OCI-LY1 (cell line): ENCODE measurements around the gene MAML2.

Experiments
- H2AFZ ChIP-seq: fragments of 200-600 bp; sonication (generic), shearing (Covaris generic); 2 replicates; pipeline ENCODE4 v1.6.0; 2014; ENCODE audit warnings: antibody characterized with exemption, mild to moderate bottlenecking, low read length
- H3F3A ChIP-seq: fragments of 200-600 bp; sonication (generic), shearing (Covaris generic); 2 replicates; pipeline ENCODE4 v1.6.0; 2014; ENCODE audit warnings: mild to moderate bottlenecking, antibody characterized with exemption, low read length, moderate library complexity; ENCODE audit not compliant: insufficient read depth
- H3K27ac ChIP-seq: fragments of 200-600 bp; sonication (generic); 2 replicates; pipeline ENCODE4 v1.5.1; 2014; ENCODE audit warnings: low read length, mixed run types, mild to moderate bottlenecking, low read depth; ENCODE audit not compliant: poor library complexity, severe bottlenecking
- H3K27me3 ChIP-seq: fragments of 200-600 bp; sonication (generic); 2 replicates; pipeline ENCODE4 v1.6.0; 2014; ENCODE audit warnings: antibody characterized with exemption, mild to moderate bottlenecking, low read length, moderate library complexity; ENCODE audit not compliant: insufficient read depth
- H3K36me3 ChIP-seq: fragments of 200-600 bp; sonication (generic); 2 replicates; pipeline ENCODE4 v1.6.1; 2014; ENCODE audit warnings: mild to moderate bottlenecking, antibody characterized with exemption, low read length, moderate library complexity, mixed read lengths; ENCODE audit not compliant: insufficient read depth
- H3K4me1 ChIP-seq: fragments of 200-600 bp; sonication (generic); 2 replicates; pipeline ENCODE4 v1.5.1; 2014; ENCODE audit warnings: mild to moderate bottlenecking, low read length, moderate library complexity; ENCODE audit not compliant: insufficient read depth, severe bottlenecking
- H3K4me2 ChIP-seq: fragments of 200-600 bp; sonication (generic), shearing (Covaris generic); 2 replicates; pipeline ENCODE4 v1.6.1; 2014; ENCODE audit warnings: low read length
- H3K4me3 ChIP-seq: fragments of 200-600 bp; sonication (generic); 2 replicates; pipeline ENCODE4 v1.5.1; 2014; ENCODE audit warnings: low read length, low read depth, mild to moderate bottlenecking, mixed read lengths; ENCODE audit not compliant: poor library complexity, severe bottlenecking
- H3K79me2 ChIP-seq: fragments of 200-600 bp; shearing (Covaris generic); 2 replicates; pipeline ENCODE4 v1.6.1; 2016; ENCODE audit warnings: mixed run types, low read length, mixed read lengths; ENCODE audit not compliant: insufficient read depth
- H3K9ac ChIP-seq: fragments of 200-600 bp; sonication (generic), shearing (Covaris generic); 2 replicates; pipeline ENCODE4 v1.6.1; 2014; ENCODE audit warnings: mild to moderate bottlenecking, low read length, mixed read lengths
- H3K9me2 ChIP-seq: fragments of 200-600 bp; sonication (generic), shearing (Covaris generic); 2 replicates; pipeline ENCODE4 v1.6.1; 2014; ENCODE audit warnings: low read depth, mild to moderate bottlenecking, low read length, mixed read lengths
- H3K9me3 ChIP-seq: fragments of 200-600 bp; shearing (Covaris generic); 2 replicates; pipeline ENCODE4 v1.6.1; 2014; ENCODE audit warnings: low read length, mixed read lengths
- H4K20me1 ChIP-seq: fragments of 200-600 bp; sonication (generic), shearing (Covaris generic); 2 replicates; pipeline ENCODE4 v1.6.0; 2016; ENCODE audit warnings: mild to moderate bottlenecking, low read length; ENCODE audit not compliant: insufficient read depth
- CTCF ChIP-seq: fragments of 200-600 bp; sonication (generic), shearing (Covaris generic); IDR thresholded peaks from 2 replicates; pipeline ENCODE4 v1.5.1; 2017; ENCODE audit warnings: mild to moderate bottlenecking, antibody characterized with exemption, low read length, moderate library complexity, mixed read lengths
- EZH2 ChIP-seq: fragments of 200-600 bp; sonication (generic), shearing (Covaris generic); IDR thresholded peaks from 2 replicates; pipeline ENCODE4 v1.8.0; 2017; ENCODE audit warnings: borderline replicate concordance, mixed run types, mild to moderate bottlenecking, antibody characterized with exemption, low read length, moderate library complexity, mixed read lengths

MAML2 gene

DNA sequence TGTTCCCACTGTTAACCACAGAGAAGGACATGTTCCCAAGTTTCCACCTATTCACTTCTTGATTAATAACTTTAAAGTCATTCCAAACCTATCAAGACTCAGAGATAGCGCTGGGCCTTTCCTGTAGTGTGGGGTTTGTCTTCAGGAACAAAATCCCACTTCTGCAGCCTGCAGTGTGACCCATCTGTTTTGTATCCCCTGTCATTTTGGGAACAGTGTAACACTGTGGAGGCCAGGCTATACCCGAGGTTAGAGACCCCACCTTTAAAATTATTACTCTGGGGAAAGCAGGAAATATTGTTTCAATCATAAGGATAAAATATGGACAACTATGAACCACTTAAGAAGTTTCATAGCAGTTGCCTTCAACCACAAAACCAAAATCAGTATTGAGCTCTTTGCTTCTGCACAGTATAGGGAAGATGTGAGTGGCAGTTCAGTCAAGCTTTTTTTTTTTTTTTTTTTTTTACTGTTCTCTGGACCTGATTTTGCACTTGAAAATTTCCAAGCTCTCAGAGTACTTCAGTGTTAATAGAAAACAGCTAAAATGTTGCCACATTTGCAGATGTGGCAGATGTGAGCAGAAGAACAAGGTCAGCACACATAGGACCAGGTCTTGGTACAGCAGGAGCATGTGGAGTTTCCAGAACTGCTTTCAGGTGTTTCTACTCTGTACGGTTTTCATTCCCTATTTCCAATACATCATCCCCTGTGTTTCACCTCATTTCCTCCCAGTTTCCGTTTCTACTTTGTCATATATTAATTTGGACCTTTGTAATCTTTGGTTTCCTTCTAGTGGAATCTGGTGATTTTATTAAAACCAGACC lies 121.5 kb downstream of the MAML2 start:
- no peak overlapping the region for H3K4me3 ChIP-seq
- H3K79me2 ChIP-seq, result no peaks in the 10 kb centered on the region
- no peaks in the 10 kb centered on the region for H4K20me1 ChIP-seq
- no peak overlapping the region for H3K9ac ChIP-seq
- no peaks in the 10 kb centered on the region for H3F3A ChIP-seq
- H3K4me1 ChIP-seq, result peaks cover 60% of the 10 kb centered on the region
- H3K4me2 ChIP-seq, result no peak overlapping the region; the same call in 1 of the 2 replicates
- H2AFZ ChIP-seq, result no peak overlapping the region
- H3K27ac ChIP-seq, result peak overlapping the region; percentile 99
- no peaks in the 10 kb centered on the region for H3K27me3 ChIP-seq
- H3K9me3 ChIP-seq, result no peaks in the 10 kb centered on the region
- no peaks in the 10 kb centered on the region for H3K36me3 ChIP-seq
- no peaks in the 10 kb centered on the region for H3K9me2 ChIP-seq
- no peak for TF ChIP-seq CTCF
- no peak for TF ChIP-seq EZH2

DNA sequence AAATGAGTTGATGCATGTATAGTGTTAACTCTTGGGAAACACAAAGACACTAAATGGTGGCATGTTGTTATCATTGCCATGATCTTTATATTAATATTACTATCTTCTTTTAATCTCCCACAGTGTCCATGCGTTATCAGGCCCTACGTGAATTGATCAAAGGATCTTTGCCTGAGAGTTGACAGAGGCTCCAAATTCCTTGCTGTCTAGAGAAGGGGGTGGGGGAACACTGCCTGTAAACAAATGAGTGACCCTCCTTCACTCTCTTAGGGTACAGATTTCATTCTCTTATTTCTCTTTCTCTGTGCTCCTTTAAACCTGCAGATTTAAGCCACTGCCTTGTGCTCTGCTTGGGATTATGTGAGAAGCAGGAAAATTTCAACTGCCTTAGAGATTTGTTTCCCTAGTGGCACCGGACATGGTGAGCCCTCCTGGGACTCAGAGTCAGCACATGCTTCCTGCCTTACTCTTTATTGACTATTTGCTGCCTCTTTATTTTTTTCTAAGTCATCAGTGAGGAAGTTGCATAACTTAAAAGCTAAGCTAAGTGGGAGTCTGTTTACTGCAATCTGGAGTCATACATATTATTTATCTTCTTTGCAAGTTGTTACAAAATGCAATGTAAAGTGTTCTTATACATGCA lies 122.9 kb downstream of the MAML2 start:
- Histone ChIP-seq H3K9ac (peak overlapping the region; percentile 14; the same call in 1 of the 2 replicates), H3K4me3 (no peak overlapping the region), H4K20me1 (no peaks in the 10 kb centered on the region), H3K9me2 (no peaks in the 10 kb centered on the region), H3K27me3 (no peaks in the 10 kb centered on the region), H3K9me3 (no peaks in the 10 kb centered on the region), H3K36me3 (no peaks in the 10 kb centered on the region), H3K4me1 (peaks cover 73% of the 10 kb centered on the region), H3K27ac (peak overlapping the region; percentile 99), H2AFZ (peak overlapping the region; percentile 42; the same call in 1 of the 2 replicates), H3K79me2 (no peaks in the 10 kb centered on the region), H3F3A (peaks cover 2% of the 10 kb centered on the region; the same call in 1 of the 2 replicates), H3K4me2 (peak overlapping the region; percentile 46)
- TF ChIP-seq CTCF, result no peak
- no peak for TF ChIP-seq EZH2

DNA sequence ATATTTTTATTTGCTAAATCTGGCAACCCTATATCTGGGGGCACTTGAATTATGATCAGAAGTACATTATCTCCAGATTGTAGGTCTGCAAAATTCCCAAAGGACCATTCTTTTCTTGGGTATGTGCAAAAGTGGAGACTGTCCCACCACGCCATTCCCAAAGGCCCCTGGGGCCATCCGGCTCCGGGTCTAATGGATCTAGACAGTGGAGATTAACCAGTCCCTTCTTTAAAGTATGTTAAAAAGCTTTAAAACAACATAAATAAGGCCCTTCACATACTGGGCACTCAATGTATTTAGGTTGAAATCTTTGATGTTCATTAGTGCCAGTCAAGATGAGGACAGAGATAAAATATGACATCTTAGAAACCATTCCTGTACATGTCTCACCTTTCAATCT lies 124.1 kb downstream of the MAML2 start:
- peak overlapping the region; percentile 99 for H3K27ac ChIP-seq
- no peaks in the 10 kb centered on the region for H3K36me3 ChIP-seq
- H3K4me3 ChIP-seq, result no peak overlapping the region
- TF ChIP-seq EZH2, result no peak
- TF ChIP-seq CTCF, result no peak
- H3K4me2 ChIP-seq, result no peak overlapping the region
- no peak overlapping the region for H3K9ac ChIP-seq
- no peaks in the 10 kb centered on the region for H4K20me1 ChIP-seq
- H3F3A ChIP-seq, result peaks cover 8% of the 10 kb centered on the region; the same call in 1 of the 2 replicates
- no peak overlapping the region for H2AFZ ChIP-seq
- H3K27me3 ChIP-seq, result no peaks in the 10 kb centered on the region
- H3K9me3 ChIP-seq, result no peaks in the 10 kb centered on the region
- no peaks in the 10 kb centered on the region for H3K79me2 ChIP-seq
- peaks cover 81% of the 10 kb centered on the region for H3K4me1 ChIP-seq
- H3K9me2 ChIP-seq, result no peaks in the 10 kb centered on the region
